Stimulated activated CD8-positive, alpha-beta memory T cell treated with anti-CD3 and anti-CD28 coated beads, Interleukin-7, amount 100 ng/mL, for 48 hours (primary cell): ENCODE data around the gene RGS7BP.
"Not testable (repeated sequence)": the region's sequence is repeated elsewhere in the genome, so short reads cannot be mapped to it uniquely, and the experiment has no call there.

Experiments
- DNase-seq, 2 donors: peaks; one replicate each; pipeline ENCODE4 v3.0.0-alpha.2; 2020; ENCODE audit warnings: low read depth in 1 of 2; ENCODE audit errors: extremely low read depth in 1 of 2

Gene RGS7BP

GRCh38 chr5:64557911-64558310, 52.1 kb downstream of the RGS7BP start:
- no peak for DNase-seq

GRCh38 chr5:64558641-64559040, 52.8 kb downstream of the RGS7BP start:
- not testable (repeated sequence) for DNase-seq

GRCh38 chr5:64566310-64566916, 60.6 kb downstream of the RGS7BP start:
- no peak for DNase-seq

GRCh38 chr5:64569858-64570257, 64.0 kb downstream of the RGS7BP start:
- no peak for DNase-seq

- DNase-seq: no peak
These were observed 64.7 kb downstream of the RGS7BP start for GRCh38 chr5:64570395-64570996.

- no peak for DNase-seq
These were observed 69.7 kb downstream of the RGS7BP start for GRCh38 chr5:64575561-64575960.

GRCh38 chr5:64576250-64576649, 70.4 kb downstream of the RGS7BP start:
- no peak for DNase-seq

GRCh38 chr5:64585646-64586045, 79.8 kb downstream of the RGS7BP start:
- no peak for DNase-seq

GRCh38 chr5:64587370-64587769, 81.6 kb downstream of the RGS7BP start:
- no peak for DNase-seq

- DNase-seq: no peak
These were observed 87.0 kb downstream of the RGS7BP start for GRCh38 chr5:64592730-64593341.

- DNase-seq: no peak
These were observed 88.2 kb downstream of the RGS7BP start for GRCh38 chr5:64594025-64594424.

- DNase-seq: no peak
These were observed 88.8 kb downstream of the RGS7BP start for GRCh38 chr5:64594601-64595000.

GRCh38 chr5:64595031-64595855, 89.4 kb downstream of the RGS7BP start:
- DNase-seq: no peak

- no peak for DNase-seq
These were observed 93.4 kb downstream of the RGS7BP start for GRCh38 chr5:64599226-64599625.

GRCh38 chr5:64603676-64604075, 97.9 kb downstream of the RGS7BP start:
- no peak for DNase-seq

- no peak for DNase-seq
These were observed 101.1 kb downstream of the RGS7BP start for GRCh38 chr5:64606926-64607325.

GRCh38 chr5:64612344-64612961, 106.6 kb downstream of the RGS7BP start:
- no peak for DNase-seq

- no peak for DNase-seq
These were observed 110.1 kb downstream of the RGS7BP start for GRCh38 chr5:64615895-64616294.

- DNase-seq: no peak
These were observed 113.8 kb downstream of the RGS7BP start for GRCh38 chr5:64619609-64620008.

GRCh38 chr5:64622991-64623390, 117.2 kb downstream of the RGS7BP start:
- DNase-seq: no peak

- no peak for DNase-seq
These were observed 119.9 kb downstream of the RGS7BP start for GRCh38 chr5:64625678-64626077.
